HEK293 (cell line): Measurements from ENCODE around the gene FXYD2.
A peak's percentile ranks its signal among the peaks of the same experiment; 100 is the strongest.

ENCODE experiments used
- FEZF1 ChIP-seq: fragments of 450-650 bp; formaldehyde crosslinking; IDR thresholded peaks from 2 replicates; pipeline ENCODE4 v1.5.1; 2016; ENCODE audit warnings: missing biosample characterization, missing genetic modification characterization
- GLI2 ChIP-seq: fragments of 450-650 bp; formaldehyde crosslinking; IDR thresholded peaks from 2 replicates; pipeline ENCODE4; 2017; ENCODE audit warnings: missing biosample characterization, missing genetic modification characterization, low read depth, borderline replicate concordance
- IKZF3 ChIP-seq: fragments of 450-650 bp; IDR thresholded peaks from 2 replicates; pipeline ENCODE4 v1.5.0; 2018; ENCODE audit warnings: missing biosample characterization, mild to moderate bottlenecking, missing genetic modification characterization, moderate library complexity
- KLF16 ChIP-seq: fragments of 450-650 bp; formaldehyde crosslinking; IDR thresholded peaks from 2 replicates; pipeline ENCODE4 v1.5.1; 2017; ENCODE audit warnings: missing biosample characterization, missing genetic modification characterization
- KLF7 ChIP-seq: fragments of 450-650 bp; formaldehyde crosslinking; IDR thresholded peaks from 2 replicates; pipeline ENCODE4 v1.5.1; 2016; ENCODE audit warnings: missing biosample characterization, missing genetic modification characterization, borderline replicate concordance
- MZF1 ChIP-seq: fragments of 450-650 bp; formaldehyde crosslinking; IDR thresholded peaks from 2 replicates; pipeline ENCODE4 v1.5.1; 2017; ENCODE audit warnings: missing biosample characterization, missing genetic modification characterization, borderline replicate concordance
- REPIN1 ChIP-seq: fragments of 450-650 bp; formaldehyde crosslinking; IDR thresholded peaks from 2 replicates; pipeline ENCODE4 v1.5.1; 2017; ENCODE audit warnings: missing biosample characterization, missing genetic modification characterization, low read depth
- SETDB1 ChIP-seq: IDR thresholded peaks from one replicate; pipeline ENCODE4 v1.6.1; 2017; ENCODE audit warnings: mild to moderate bottlenecking, low read length, moderate library complexity, mixed read lengths; ENCODE audit not compliant: insufficient read length
- SP3 ChIP-seq: fragments of 450-650 bp; formaldehyde crosslinking; IDR thresholded peaks from 2 replicates; pipeline ENCODE4 v1.5.1; 2016; ENCODE audit warnings: missing biosample characterization, missing genetic modification characterization
- TCF7L2 ChIP-seq: IDR thresholded peaks from 2 replicates; pipeline ENCODE4 v1.6.1; 2011; ENCODE audit warnings: low read depth, mild to moderate bottlenecking, inconsistent platforms, low read length, moderate library complexity, borderline replicate concordance
- ZBTB1 ChIP-seq: fragments of 450-650 bp; formaldehyde crosslinking; IDR thresholded peaks from 2 replicates; pipeline ENCODE4 v1.5.1; 2016; ENCODE audit warnings: missing biosample characterization, missing genetic modification characterization
- ZBTB20 ChIP-seq: fragments of 450-650 bp; formaldehyde crosslinking; IDR thresholded peaks from 2 replicates; pipeline ENCODE4 v1.5.1; 2016; ENCODE audit warnings: missing biosample characterization, missing genetic modification characterization
- ZNF114 ChIP-seq: fragments of 450-650 bp; formaldehyde crosslinking; IDR thresholded peaks from 2 replicates; pipeline ENCODE4 v1.5.0; 2017; ENCODE audit warnings: missing biosample characterization, missing genetic modification characterization
- ZNF140 ChIP-seq: fragments of 450-650 bp; formaldehyde crosslinking; IDR thresholded peaks from 2 replicates; pipeline ENCODE4 v1.5.1; 2016; ENCODE audit warnings: missing biosample characterization, missing genetic modification characterization
- ZNF155 ChIP-seq: fragments of 450-650 bp; formaldehyde crosslinking; IDR thresholded peaks from 2 replicates; pipeline ENCODE4 v1.5.1; 2016; ENCODE audit warnings: missing biosample characterization, missing genetic modification characterization
- ZNF221 ChIP-seq: fragments of 450-650 bp; formaldehyde crosslinking; IDR thresholded peaks from 2 replicates; pipeline ENCODE4 v1.5.1; 2017; ENCODE audit warnings: missing biosample characterization, missing genetic modification characterization, borderline replicate concordance
- ZNF23 ChIP-seq: fragments of 450-650 bp; formaldehyde crosslinking; IDR thresholded peaks from 2 replicates; pipeline ENCODE4 v1.5.1; 2016; ENCODE audit warnings: missing biosample characterization, missing genetic modification characterization, borderline replicate concordance
- ZNF426 ChIP-seq: fragments of 450-650 bp; formaldehyde crosslinking; IDR thresholded peaks from 2 replicates; pipeline ENCODE4 v1.5.1; 2017; ENCODE audit warnings: missing biosample characterization, missing genetic modification characterization, mild to moderate bottlenecking, inconsistent platforms, moderate library complexity
- ZNF529 ChIP-seq: fragments of 450-650 bp; formaldehyde crosslinking; IDR thresholded peaks from 2 replicates; pipeline ENCODE4 v1.5.1; 2017; ENCODE audit warnings: missing genetic modification characterization, missing biosample characterization; ENCODE audit not compliant: insufficient replicate concordance
- ZNF561 ChIP-seq: fragments of 450-650 bp; IDR thresholded peaks from 2 replicates; pipeline ENCODE4 v1.5.1; 2018; ENCODE audit warnings: missing biosample characterization, missing genetic modification characterization, borderline replicate concordance
- ZNF585B ChIP-seq: fragments of 450-650 bp; formaldehyde crosslinking; IDR thresholded peaks from 2 replicates; pipeline ENCODE4 v1.5.1; 2016; ENCODE audit warnings: missing biosample characterization, missing genetic modification characterization
- ZNF76 ChIP-seq: fragments of 450-650 bp; formaldehyde crosslinking; IDR thresholded peaks from 2 replicates; pipeline ENCODE4; 2016; ENCODE audit warnings: low read depth, missing biosample characterization, missing genetic modification characterization, borderline replicate concordance
- ZNF776 ChIP-seq: fragments of 450-650 bp; formaldehyde crosslinking; IDR thresholded peaks from 2 replicates; pipeline ENCODE4 v1.5.0; 2017; ENCODE audit warnings: missing biosample characterization, missing genetic modification characterization, borderline replicate concordance
- ZNF791 ChIP-seq: fragments of 450-650 bp; formaldehyde crosslinking; IDR thresholded peaks from 2 replicates; pipeline ENCODE4 v1.5.1; 2016; ENCODE audit warnings: missing biosample characterization, missing genetic modification characterization
- ZNF837 ChIP-seq: fragments of 450-650 bp; formaldehyde crosslinking; IDR thresholded peaks from 2 replicates; pipeline ENCODE4 v1.5.1; 2016; ENCODE audit warnings: missing biosample characterization, missing genetic modification characterization
- TF ChIP-seq, protein P1 (sequence below): fragments of 450-650 bp; formaldehyde crosslinking; IDR thresholded peaks from 2 replicates; pipeline ENCODE4 v1.5.1; 2016; ENCODE audit warnings: missing biosample characterization, missing genetic modification characterization, borderline replicate concordance
- TF ChIP-seq, protein P2 (sequence below): fragments of 450-650 bp; formaldehyde crosslinking; IDR thresholded peaks from 2 replicates; pipeline ENCODE4 v1.5.1; 2016; ENCODE audit warnings: missing biosample characterization, missing genetic modification characterization
- TF ChIP-seq, protein P3 (sequence below): fragments of 450-650 bp; formaldehyde crosslinking; IDR thresholded peaks from 2 replicates; pipeline ENCODE4 v1.5.1; 2016; ENCODE audit warnings: missing biosample characterization, missing genetic modification characterization
- TF ChIP-seq, protein P4 (sequence below): fragments of 450-650 bp; formaldehyde crosslinking; IDR thresholded peaks from 2 replicates; pipeline ENCODE4 v1.5.1; 2016; ENCODE audit warnings: missing biosample characterization, missing genetic modification characterization

FXYD2 gene

DNA sequence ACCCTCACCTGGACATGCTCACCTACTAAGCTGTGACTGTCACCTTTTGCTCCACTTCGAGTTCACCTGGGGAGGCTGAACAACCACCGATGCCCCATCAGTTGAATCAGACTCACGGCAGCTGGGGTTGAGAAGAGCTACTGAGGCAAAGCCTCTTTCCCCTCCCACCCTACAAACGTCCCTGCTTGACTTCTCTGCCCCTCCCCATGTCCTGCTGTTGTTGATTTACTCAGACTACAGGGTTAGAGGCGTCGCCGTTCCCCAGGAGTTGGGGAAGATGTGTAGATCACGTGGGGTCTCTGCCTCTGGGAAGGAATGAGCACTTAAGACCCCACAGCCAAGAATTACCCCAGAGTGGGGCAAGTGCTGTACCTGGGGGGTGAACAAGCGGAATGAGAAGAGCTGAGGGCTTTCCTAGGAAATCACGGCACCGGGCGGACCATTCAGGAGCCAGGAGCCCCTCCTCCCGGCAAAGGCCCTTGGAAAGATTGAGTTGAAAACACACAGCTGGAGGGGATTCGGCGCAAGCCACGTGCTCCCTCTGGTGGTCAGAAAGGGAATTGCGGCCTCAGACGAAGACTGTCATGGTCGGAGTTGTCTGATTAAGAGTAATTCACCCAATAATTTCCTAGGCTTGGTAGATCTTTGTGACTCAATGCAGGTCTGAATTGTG lies 7.0 kb downstream of the FXYD2 start (continued):
- TF ChIP-seq, protein P1, sequence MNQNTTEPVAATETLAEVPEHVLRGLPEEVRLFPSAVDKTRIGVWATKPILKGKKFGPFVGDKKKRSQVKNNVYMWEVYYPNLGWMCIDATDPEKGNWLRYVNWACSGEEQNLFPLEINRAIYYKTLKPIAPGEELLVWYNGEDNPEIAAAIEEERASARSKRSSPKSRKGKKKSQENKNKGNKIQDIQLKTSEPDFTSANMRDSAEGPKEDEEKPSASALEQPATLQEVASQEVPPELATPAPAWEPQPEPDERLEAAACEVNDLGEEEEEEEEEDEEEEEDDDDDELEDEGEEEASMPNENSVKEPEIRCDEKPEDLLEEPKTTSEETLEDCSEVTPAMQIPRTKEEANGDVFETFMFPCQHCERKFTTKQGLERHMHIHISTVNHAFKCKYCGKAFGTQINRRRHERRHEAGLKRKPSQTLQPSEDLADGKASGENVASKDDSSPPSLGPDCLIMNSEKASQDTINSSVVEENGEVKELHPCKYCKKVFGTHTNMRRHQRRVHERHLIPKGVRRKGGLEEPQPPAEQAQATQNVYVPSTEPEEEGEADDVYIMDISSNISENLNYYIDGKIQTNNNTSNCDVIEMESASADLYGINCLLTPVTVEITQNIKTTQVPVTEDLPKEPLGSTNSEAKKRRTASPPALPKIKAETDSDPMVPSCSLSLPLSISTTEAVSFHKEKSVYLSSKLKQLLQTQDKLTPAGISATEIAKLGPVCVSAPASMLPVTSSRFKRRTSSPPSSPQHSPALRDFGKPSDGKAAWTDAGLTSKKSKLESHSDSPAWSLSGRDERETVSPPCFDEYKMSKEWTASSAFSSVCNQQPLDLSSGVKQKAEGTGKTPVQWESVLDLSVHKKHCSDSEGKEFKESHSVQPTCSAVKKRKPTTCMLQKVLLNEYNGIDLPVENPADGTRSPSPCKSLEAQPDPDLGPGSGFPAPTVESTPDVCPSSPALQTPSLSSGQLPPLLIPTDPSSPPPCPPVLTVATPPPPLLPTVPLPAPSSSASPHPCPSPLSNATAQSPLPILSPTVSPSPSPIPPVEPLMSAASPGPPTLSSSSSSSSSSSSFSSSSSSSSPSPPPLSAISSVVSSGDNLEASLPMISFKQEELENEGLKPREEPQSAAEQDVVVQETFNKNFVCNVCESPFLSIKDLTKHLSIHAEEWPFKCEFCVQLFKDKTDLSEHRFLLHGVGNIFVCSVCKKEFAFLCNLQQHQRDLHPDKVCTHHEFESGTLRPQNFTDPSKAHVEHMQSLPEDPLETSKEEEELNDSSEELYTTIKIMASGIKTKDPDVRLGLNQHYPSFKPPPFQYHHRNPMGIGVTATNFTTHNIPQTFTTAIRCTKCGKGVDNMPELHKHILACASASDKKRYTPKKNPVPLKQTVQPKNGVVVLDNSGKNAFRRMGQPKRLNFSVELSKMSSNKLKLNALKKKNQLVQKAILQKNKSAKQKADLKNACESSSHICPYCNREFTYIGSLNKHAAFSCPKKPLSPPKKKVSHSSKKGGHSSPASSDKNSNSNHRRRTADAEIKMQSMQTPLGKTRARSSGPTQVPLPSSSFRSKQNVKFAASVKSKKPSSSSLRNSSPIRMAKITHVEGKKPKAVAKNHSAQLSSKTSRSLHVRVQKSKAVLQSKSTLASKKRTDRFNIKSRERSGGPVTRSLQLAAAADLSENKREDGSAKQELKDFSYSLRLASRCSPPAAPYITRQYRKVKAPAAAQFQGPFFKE, result no peak
- TF ChIP-seq ZNF155 (no peak), ZNF221 (tag by site-specific recombination) (no peak), GLI2 (tag by site-specific recombination) (no peak), ZNF776 (tag by site-specific recombination) (no peak), SETDB1 (no peak), KLF16 (tag by site-specific recombination) (no peak), ZNF837 (no peak), ZNF76 (tag by site-specific recombination) (no peak), SP3 (no peak), ZNF529 (no peak), ZNF23 (tag by site-specific recombination) (no peak), ZNF114 (tag by site-specific recombination) (no peak), KLF7 (tag by site-specific recombination) (no peak), ZNF585B (tag by site-specific recombination) (no peak), ZNF426 (tag by site-specific recombination) (no peak), ZNF140 (no peak), TCF7L2 (no peak), ZBTB1 (tag by site-specific recombination) (no peak), ZNF561 (tag by site-specific recombination) (no peak), ZNF791 (tag by site-specific recombination) (no peak), MZF1 (tag by site-specific recombination) (peak; percentile 99), FEZF1 (tag by site-specific recombination) (no peak), IKZF3 (tag by site-specific recombination) (peak; percentile 35; the same call in 1 of the 2 replicates), ZBTB20 (tag by site-specific recombination) (peak; percentile 89), REPIN1 (no peak)
- TF ChIP-seq, protein P2, sequence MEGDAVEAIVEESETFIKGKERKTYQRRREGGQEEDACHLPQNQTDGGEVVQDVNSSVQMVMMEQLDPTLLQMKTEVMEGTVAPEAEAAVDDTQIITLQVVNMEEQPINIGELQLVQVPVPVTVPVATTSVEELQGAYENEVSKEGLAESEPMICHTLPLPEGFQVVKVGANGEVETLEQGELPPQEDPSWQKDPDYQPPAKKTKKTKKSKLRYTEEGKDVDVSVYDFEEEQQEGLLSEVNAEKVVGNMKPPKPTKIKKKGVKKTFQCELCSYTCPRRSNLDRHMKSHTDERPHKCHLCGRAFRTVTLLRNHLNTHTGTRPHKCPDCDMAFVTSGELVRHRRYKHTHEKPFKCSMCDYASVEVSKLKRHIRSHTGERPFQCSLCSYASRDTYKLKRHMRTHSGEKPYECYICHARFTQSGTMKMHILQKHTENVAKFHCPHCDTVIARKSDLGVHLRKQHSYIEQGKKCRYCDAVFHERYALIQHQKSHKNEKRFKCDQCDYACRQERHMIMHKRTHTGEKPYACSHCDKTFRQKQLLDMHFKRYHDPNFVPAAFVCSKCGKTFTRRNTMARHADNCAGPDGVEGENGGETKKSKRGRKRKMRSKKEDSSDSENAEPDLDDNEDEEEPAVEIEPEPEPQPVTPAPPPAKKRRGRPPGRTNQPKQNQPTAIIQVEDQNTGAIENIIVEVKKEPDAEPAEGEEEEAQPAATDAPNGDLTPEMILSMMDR (tag by site-specific recombination), result peak; percentile 83
- TF ChIP-seq, protein P3, sequence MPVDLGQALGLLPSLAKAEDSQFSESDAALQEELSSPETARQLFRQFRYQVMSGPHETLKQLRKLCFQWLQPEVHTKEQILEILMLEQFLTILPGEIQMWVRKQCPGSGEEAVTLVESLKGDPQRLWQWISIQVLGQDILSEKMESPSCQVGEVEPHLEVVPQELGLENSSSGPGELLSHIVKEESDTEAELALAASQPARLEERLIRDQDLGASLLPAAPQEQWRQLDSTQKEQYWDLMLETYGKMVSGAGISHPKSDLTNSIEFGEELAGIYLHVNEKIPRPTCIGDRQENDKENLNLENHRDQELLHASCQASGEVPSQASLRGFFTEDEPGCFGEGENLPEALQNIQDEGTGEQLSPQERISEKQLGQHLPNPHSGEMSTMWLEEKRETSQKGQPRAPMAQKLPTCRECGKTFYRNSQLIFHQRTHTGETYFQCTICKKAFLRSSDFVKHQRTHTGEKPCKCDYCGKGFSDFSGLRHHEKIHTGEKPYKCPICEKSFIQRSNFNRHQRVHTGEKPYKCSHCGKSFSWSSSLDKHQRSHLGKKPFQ (tag by site-specific recombination), result no peak
- TF ChIP-seq, protein P4, sequence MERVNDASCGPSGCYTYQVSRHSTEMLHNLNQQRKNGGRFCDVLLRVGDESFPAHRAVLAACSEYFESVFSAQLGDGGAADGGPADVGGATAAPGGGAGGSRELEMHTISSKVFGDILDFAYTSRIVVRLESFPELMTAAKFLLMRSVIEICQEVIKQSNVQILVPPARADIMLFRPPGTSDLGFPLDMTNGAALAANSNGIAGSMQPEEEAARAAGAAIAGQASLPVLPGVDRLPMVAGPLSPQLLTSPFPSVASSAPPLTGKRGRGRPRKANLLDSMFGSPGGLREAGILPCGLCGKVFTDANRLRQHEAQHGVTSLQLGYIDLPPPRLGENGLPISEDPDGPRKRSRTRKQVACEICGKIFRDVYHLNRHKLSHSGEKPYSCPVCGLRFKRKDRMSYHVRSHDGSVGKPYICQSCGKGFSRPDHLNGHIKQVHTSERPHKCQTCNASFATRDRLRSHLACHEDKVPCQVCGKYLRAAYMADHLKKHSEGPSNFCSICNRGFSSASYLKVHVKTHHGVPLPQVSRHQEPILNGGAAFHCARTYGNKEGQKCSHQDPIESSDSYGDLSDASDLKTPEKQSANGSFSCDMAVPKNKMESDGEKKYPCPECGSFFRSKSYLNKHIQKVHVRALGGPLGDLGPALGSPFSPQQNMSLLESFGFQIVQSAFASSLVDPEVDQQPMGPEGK (tag by site-specific recombination), result no peak
